Measurements from ENCODE around the gene PDK2. TPM values are rescaled to one million over a fixed set of nuclear protein-coding genes. Genes with fewer than 3 reads are reported as not detected.

Gene PDK2
- total and polyA plus RNA-seq, 9 of the 15 experiments (the other 6 are each of a cell fraction or from before 2014, with no cell fraction given), result 0.03 to 2.5 (median 1.4) TPM

- Histone ChIP-seq H3K27me3 (ENCODE audit: control insufficient read depth in 2 of 2, insufficient read depth in 2 of 2, low read length in 2 of 2) (peaks cover 12 to 29% of the 10 kb centered on the region in 2 experiments), H3K9me1 (ENCODE audit: control insufficient read depth, insufficient read depth, low read length) (no peaks in the 10 kb centered on the region), H3K9me3 (replicated peaks; ENCODE audit: control insufficient read depth, insufficient read depth, low read depth, low read length) (no peaks in the 10 kb centered on the region), H3K79me2 (ENCODE audit: control insufficient read depth, insufficient read depth, low read length) (no peaks in the 10 kb centered on the region), H3K9ac (ENCODE audit: insufficient read depth in 1 of 2, low read depth in 2 of 2, low read length in 2 of 2) (no peak overlapping the region), H3K36me3 (ENCODE audit: control insufficient read depth, insufficient read depth, low read length) (no peaks in the 10 kb centered on the region), H3K4me3 (no peak overlapping the region), H3K4me1 (replicated peaks in 1 of 2; ENCODE audit: control insufficient read depth in 2 of 2, insufficient read depth in 2 of 2, low read length in 2 of 2) (peaks cover 0 to 18% of the 10 kb centered on the region in 2 experiments; a peak in 1 of 5 replicates), H2AFZ (ENCODE audit: low read depth, low read length) (no peak overlapping the region), H3K27ac (ENCODE audit: extremely low read depth, low read depth, low read length) (no peak overlapping the region), H4K20me1 (replicated peaks; ENCODE audit: control insufficient read depth, insufficient read depth, low read length) (peaks cover 6% of the 10 kb centered on the region; the same call in 1 of the 2 replicates), H3K4me2 (ENCODE audit: insufficient read depth, low read length) (no peak overlapping the region)
- DNase-seq (ENCODE audit: extremely low read depth in 1 of 4, low spot score in 3 of 4) (peak; percentile 67 to 76 (median 73)), FAIRE-seq (no peak), ATAC-seq (peak; percentile 92)
- 25% methylated on average over 12 of the region's 12 CpGs for WGBS (ENCODE audit: insufficient coverage, low coverage, missing lambda C conversion rate)
- ChIA-PET POLR2A (no interaction called here), CTCF (ENCODE audit: low intra/inter-chr PET ratio) (interaction anchor here (0.7 to 1.1 kb wide), 2 partner anchors 119 to 218 kb away, joined by 3 to 5 read pairs; no protein-coding TSS in a partner anchor)
- intact Hi-C loops (cut with micrococcal nuclease) (loop anchor here (2.0 to 10.0 kb wide), 2 partner anchors 53 to 195 kb away; no protein-coding TSS in a partner anchor), in situ Hi-C loops (cut with MboI) (loop anchor here (10.0 kb wide), 1 partner anchor 515 kb away; no protein-coding TSS in a partner anchor)
- BruUV-seq (replicated peaks), result no TSS peak
- TF ChIP-seq FOXA3 (CRISPR knock-in tag; conservative IDR thresholded peaks at IDR 0.05 in 1 of 2, IDR thresholded peaks at IDR 0.05 in 1 of 2) (peak in 1 of 2 experiments; percentile 37; a peak in 1 of 4 replicates), JUND (IDR thresholded peaks at IDR 0.05; ENCODE audit: borderline replicate concordance, low read depth, low read length) (0 out of 2 replicates have a peak, but pooled peaks have one; percentile 27), JUND (tag; IDR thresholded peaks at IDR 0.05; ENCODE audit: borderline replicate concordance, low read depth, low read length) (no peak), CTCF (IDR thresholded peaks at IDR 0.05 in 2 of 3, conservative IDR thresholded peaks at IDR 0.05 in 1 of 3; ENCODE audit: insufficient read depth in 2 of 3, low read depth in 1 of 3, low read length in 3 of 3) (peak; percentile 99 to 100 (median 100)), ZNF740 (CRISPR knock-in tag; IDR thresholded peaks at IDR 0.05) (peak; percentile 56; the same call in 1 of the 2 replicates), ZNF740 (tag; IDR thresholded peaks at IDR 0.05) (no peak), ZNF431 (CRISPR knock-in tag; IDR thresholded peaks at IDR 0.05) (0 out of 2 replicates have a peak, but pooled peaks have one; percentile 29), CTCFL (IDR thresholded peaks at IDR 0.05; ENCODE audit: borderline replicate concordance, insufficient read depth, low read depth, low read length, poor library complexity, severe bottlenecking) (peak; percentile 95), RAD21 (CRISPR knock-in tag; conservative IDR thresholded peaks at IDR 0.05 in 1 of 2, IDR thresholded peaks at IDR 0.05 in 1 of 2) (peak; percentile 31 to 73; a peak in 2 of 4 replicates), TRIM24 (IDR thresholded peaks at IDR 0.05) (no peak), DPF2 (IDR thresholded peaks at IDR 0.05) (no peak), YY1 (IDR thresholded peaks at IDR 0.05; ENCODE audit: borderline replicate concordance in 1 of 3, control insufficient read depth in 1 of 3, extremely low read depth in 1 of 3, insufficient read depth in 3 of 3, insufficient read length in 1 of 3, insufficient replicate concordance in 2 of 3, low read depth in 1 of 3, low read length in 2 of 3) (peak in 2 of 3 experiments; percentile 64 to 80), ZNF143 (CRISPR knock-in tag; IDR thresholded peaks at IDR 0.05) (no peak), RCOR1 (IDR thresholded peaks at IDR 0.05; ENCODE audit: borderline replicate concordance in 1 of 2, low read depth in 2 of 2, low read length in 2 of 2) (0 out of 4 replicates have a peak, but pooled peaks have one; percentile 6 to 16)
Measured at GRCh38 chr17:50079334-50080095, 15.6 kb upstream of the PDK2 start.

All from K562 (cell line).